GM12865 (cell line): ENCODE data around the gene HNRNPA2B1.

Experiments used
- DNase-seq: peaks from one replicate; pipeline ENCODE4 v3.0.0; 2010; ENCODE audit warnings: low read depth
- H3K4me3 ChIP-seq: 2 replicates; pipeline ENCODE4 v1.5.1; 2011; ENCODE audit warnings: mild to moderate bottlenecking, low read depth, low read length, control low read depth
- CTCF ChIP-seq: IDR thresholded peaks from 2 replicates; pipeline ENCODE4 v1.5.1; 2011; ENCODE audit warnings: low read length, control low read depth, low read depth, inconsistent platforms; ENCODE audit not compliant: insufficient read depth; ENCODE audit errors: missing control alignments

HNRNPA2B1 gene

GRCh38 chr7:26153823-26154783 is 46.4 kb downstream of the HNRNPA2B1 start:
- peak overlapping the region; percentile 76 for H3K4me3 ChIP-seq
- DNase-seq: no peak

GRCh38 chr7:26153241-26153822 is 47.2 kb downstream of the HNRNPA2B1 start:
- no peak for TF ChIP-seq CTCF
- peak; percentile 25 for DNase-seq
- peak overlapping the region; percentile 76 for H3K4me3 ChIP-seq

More at GRCh38 chr7:26153823-26154783, 46.4 kb downstream of the HNRNPA2B1 start:
- no peak for TF ChIP-seq CTCF

- peak overlapping the region; percentile 76 for H3K4me3 ChIP-seq
- peak; percentile 41 for DNase-seq
These were observed 47.7 kb downstream of the HNRNPA2B1 start for GRCh38 chr7:26152782-26153240.

GRCh38 chr7:26151953-26152781 is 48.4 kb downstream of the HNRNPA2B1 start, which contains the start of gene NFE2L3:
NFE2L3 (plus strand) TSS chr7:26152198; CDS start chr7:26152499, 301 bp downstream.
- peak; percentile 5 for TF ChIP-seq CTCF
- peak within 1 kb of the TSS; percentile 76 for H3K4me3 ChIP-seq
- DNase-seq: peak; percentile 93

GRCh38 chr7:26151650-26151952 is 48.9 kb downstream of the HNRNPA2B1 start:
- TF ChIP-seq CTCF: no peak
- no peak for DNase-seq
- H3K4me3 ChIP-seq: peak overlapping the region; percentile 55

GRCh38 chr7:26151096-26151495 is 49.5 kb downstream of the HNRNPA2B1 start:
- no peak for DNase-seq

More at GRCh38 chr7:26151096-26151495, 49.5 kb downstream of the HNRNPA2B1 start:
- H3K4me3 ChIP-seq: no peak overlapping the region
- TF ChIP-seq CTCF: no peak
